ENCODE measurements around the gene ACOT13.
A peak's percentile ranks its signal among the peaks of the same experiment; 100 is the strongest.
"Not testable (repeated sequence)": the region's sequence is repeated elsewhere in the genome, so short reads cannot be mapped to it uniquely, and the experiment has no call there.

The ACOT13 gene

GRCh38 chr6:24710519-24711303 lies 43.8 kb downstream of the ACOT13 start:
- TF ChIP-seq CTCF (IDR thresholded peaks at IDR 0.05; ENCODE audit: low read depth, low read length), result no peak
- no peak overlapping the region for H3K4me3 ChIP-seq (ENCODE audit: low read depth, low read length)

- H3K4me3 ChIP-seq (ENCODE audit: low read depth, low read length), result not testable (repeated sequence)
Measured at GRCh38 chr6:24716602-24717148, 49.8 kb downstream of the ACOT13 start.

GRCh38 chr6:24718449-24719124 lies 51.7 kb downstream of the ACOT13 start:
- no peak for TF ChIP-seq CTCF (IDR thresholded peaks at IDR 0.05; ENCODE audit: low read depth, low read length)
- peak overlapping the region; percentile 96 for H3K4me3 ChIP-seq (ENCODE audit: low read depth, low read length)

GRCh38 chr6:24719125-24719971 lies 52.5 kb downstream of the ACOT13 start, which contains the start of gene C6orf62:
C6orf62 (minus strand) TSS chr6:24719154; CDS start chr6:24718668, 486 bp downstream.
- no peak for TF ChIP-seq CTCF (IDR thresholded peaks at IDR 0.05; ENCODE audit: low read depth, low read length)

GRCh38 chr6:24720131-24720603 lies 53.3 kb downstream of the ACOT13 start:
- no peak for TF ChIP-seq CTCF (IDR thresholded peaks at IDR 0.05; ENCODE audit: low read depth, low read length)
- H3K4me3 ChIP-seq (ENCODE audit: low read depth, low read length), result peak overlapping the region; percentile 96

More at GRCh38 chr6:24719125-24719971, 52.5 kb downstream of the ACOT13 start, which contains the start of gene C6orf62:
- H3K4me3 ChIP-seq (ENCODE audit: low read depth, low read length), result peak within 1 kb of the TSS; percentile 96

GRCh38 chr6:24720604-24721460 lies 54.0 kb downstream of the ACOT13 start:
- TF ChIP-seq CTCF (IDR thresholded peaks at IDR 0.05; ENCODE audit: low read depth, low read length), result no peak
- peak overlapping the region; percentile 96 for H3K4me3 ChIP-seq (ENCODE audit: low read depth, low read length)
